ENCODE measurements around the gene KCNMA1.

DNA sequence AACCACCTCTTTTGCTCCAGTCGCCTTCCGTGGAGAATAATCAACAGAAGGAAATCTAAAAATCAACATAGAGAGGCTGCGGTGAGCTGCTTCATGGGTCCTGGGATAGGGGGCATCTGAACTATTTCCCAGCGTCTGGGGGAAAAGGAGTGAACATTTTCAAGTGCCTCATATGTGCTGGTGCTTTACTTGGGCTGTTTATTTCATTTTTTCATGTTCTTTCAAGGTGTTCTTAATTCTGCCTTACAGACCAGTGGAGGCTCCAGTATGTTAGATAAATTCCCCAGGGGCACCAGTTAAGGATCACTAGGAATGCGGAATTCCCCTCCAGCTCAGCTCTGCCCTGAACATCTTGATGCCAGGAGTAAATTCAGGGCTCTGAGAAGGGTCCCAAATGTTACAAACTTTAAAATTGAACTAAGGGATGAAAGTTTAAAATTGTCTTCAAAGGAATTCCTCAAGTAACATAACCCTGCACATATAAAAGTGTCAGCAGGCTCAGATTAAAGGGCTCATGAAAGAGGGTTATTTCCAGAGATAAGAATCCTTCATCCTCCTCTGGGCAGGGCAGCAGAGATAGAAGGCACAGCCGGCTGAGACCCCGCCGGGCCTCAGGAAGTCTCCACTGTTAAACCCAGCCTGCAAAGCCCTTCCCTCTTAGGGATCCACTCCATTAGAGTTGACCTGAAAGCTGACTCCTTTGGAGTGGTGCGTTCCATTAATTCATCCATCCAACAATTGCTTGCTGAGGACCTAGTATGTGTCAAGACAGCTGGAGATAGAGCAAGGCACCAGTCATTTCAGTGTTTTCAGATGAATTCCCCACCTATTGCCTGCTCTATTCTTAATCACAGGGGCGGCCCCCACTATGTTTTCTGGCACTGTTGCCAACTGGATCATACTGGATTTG is 345.8 kb downstream of the KCNMA1 start:
- TF ChIP-seq GATA2 (IDR thresholded peaks at IDR 0.05; ENCODE audit: low read depth, low read length), result no peak
- TF ChIP-seq GATA3 (IDR thresholded peaks at IDR 0.05; ENCODE audit: low read depth, low read length), result no peak

Measured in SH-SY5Y (cell line).